ENCODE measurements around the gene GNGT1.

The GNGT1 gene

GRCh38 chr7:93938293-93938692 is 31.9 kb downstream of the GNGT1 start:
- no peak for DNase-seq (ENCODE audit: low read depth in 3 of 3)

DNA sequence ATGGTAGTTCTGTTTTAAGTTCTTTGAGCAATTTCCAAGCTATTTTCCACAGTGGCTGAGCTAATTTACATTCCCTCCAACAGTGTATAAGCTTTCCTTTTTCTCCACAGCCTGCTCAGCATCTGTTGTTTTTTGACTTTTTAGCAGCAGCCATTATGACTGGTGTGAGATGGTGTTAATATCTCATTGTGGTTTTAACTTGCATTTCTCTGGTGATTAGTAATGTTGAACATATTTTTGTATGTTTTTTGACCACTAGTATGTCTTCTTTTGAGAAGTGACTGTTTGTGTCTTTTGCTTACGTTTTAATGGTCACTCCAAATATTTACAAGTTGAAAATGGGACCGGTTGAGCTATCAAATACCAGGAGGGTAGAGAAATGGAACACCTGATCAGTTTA is 35.6 kb downstream of the GNGT1 start:
- DNase-seq (ENCODE audit: low read depth in 3 of 3) = no peak

DNA sequence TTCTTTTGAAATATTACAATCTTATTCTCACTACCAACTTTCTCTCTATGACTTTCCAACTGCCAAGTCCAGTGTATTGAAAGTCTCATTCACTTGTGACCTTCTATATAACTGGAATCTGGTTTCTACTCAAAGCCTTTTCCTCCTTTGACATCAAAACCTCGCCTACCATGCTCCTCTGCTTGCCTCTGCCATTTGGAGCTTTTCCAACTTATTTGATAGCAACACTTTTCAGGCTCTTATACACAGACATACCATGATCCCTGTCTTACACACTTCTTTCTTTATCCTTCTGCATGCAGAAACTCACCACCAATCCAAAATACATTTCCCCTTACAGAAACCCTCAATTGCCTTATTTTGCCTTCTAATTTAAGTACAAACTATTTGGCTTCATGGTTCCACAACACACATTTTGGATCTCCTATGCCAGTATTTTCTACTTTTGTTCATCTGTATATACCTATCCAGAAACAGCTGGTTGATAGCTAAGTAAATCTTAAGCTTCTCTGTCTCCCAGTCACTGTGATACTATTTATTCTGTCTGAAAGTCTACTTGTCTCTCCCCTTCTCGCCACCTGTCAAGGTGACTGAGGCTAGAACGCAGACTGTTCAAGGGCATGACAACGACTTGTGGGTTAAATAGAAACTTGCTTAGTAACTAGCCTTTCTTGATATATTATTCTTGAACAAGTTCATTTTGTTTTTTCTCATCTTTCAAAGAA is 37.6 kb downstream of the GNGT1 start:
- no peak for DNase-seq (ENCODE audit: low read depth in 3 of 3)

- no peak for DNase-seq (ENCODE audit: low read depth in 3 of 3)
These were observed 38.3 kb downstream of the GNGT1 start for GRCh38 chr7:93944673-93945072.

GRCh38 chr7:93945083-93945482 is 38.7 kb downstream of the GNGT1 start:
- DNase-seq (ENCODE audit: low read depth in 3 of 3) = no peak

DNA sequence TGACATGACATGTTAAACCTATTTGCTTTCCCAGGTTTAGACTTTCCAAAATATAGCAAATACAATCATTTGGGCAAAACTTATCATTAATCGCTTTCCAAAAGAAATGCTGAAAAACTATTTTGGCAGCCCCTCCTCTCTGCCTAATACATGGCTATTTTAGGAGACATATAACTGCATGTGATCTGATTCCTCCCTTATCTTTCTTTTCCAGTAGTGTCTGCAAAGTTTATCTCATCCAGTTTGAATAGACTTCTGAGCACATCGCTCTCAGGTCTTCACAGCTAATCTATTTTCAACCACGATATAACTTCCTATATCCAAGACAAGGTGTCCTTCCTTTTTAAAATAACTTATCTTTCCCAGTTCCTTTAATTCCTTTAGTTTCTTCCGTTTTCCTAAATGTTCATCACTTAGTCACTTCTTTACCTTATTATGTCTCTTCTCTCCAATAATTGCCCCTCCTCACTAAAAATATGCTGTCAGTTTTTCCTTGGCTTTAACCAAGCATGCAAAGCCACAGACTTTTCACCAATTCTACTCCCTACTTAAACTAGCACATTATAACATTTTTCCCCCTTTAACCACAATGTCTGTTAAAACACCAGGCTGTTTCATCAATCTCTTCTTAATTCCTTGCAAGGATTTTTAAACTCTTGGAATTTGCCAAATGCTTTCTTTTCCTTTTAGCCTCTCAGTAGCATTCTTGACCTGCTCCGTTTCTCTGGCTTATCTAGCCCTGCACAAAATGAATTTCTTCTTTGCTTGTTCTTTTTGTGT is 39.6 kb downstream of the GNGT1 start:
- no peak for DNase-seq (ENCODE audit: low read depth in 3 of 3)

DNA sequence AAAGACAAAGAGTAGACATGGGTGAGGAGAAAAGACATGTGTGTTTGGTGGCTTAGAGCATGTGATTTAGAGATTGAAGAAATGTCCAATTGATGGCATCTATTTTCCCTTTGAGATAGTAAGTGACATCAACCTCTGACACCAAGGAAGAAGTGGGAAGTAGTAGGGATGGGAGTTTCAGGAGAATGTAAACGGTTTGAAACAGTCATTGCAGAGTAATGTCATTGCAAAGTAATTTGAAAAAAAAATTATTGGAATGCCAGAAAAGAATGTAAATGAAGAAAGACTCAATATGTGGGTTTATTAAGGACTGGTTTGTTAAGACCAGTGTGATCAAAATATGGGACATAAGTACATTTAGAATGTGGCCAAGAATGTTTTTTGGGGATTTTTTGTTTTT is 41.7 kb downstream of the GNGT1 start:
- DNase-seq (ENCODE audit: low read depth in 3 of 3) = no peak

DNA sequence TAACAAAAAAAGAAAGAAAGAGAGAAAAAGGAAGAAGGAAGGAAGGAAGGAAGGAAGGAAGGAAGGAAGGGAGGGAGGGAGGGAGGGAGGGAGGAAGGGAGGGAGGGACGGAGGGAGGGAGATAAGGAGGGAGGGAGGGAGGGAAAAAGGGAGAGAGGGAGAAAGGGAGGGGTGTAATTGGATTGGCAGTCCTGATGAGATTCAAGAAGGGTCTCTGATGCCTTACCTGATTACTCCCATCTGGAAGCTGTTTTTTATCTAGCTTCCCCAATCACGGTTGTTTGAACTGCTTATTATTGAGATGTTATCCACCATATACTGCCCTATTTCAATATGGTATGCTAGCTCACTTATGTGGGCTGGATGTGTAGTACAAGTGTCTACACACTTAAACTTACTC is 42.5 kb downstream of the GNGT1 start:
- no peak for DNase-seq (ENCODE audit: low read depth in 3 of 3)

DNA sequence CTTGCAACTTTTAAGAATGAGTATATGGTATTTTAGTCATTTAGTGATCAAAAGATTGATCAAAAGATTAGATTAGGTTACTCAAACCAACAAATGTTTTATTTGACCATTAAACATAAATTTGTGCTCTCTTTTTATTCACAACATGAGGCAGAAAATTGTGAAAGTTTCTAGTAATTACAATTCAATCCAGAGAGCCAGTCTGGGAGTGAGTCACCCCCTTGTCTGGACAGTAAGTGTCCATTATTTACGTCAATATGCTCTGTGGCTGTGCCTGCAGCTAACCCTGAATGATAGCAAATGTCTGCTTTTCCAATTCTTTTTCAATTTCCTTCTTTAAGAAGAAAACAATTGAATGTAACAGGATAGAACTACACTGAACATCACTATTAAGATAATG is 43.1 kb downstream of the GNGT1 start:
- no peak for DNase-seq (ENCODE audit: low read depth in 3 of 3)

GRCh38 chr7:93955304-93955703 is 48.9 kb downstream of the GNGT1 start:
- DNase-seq (ENCODE audit: low read depth in 3 of 3) = no peak

DNA sequence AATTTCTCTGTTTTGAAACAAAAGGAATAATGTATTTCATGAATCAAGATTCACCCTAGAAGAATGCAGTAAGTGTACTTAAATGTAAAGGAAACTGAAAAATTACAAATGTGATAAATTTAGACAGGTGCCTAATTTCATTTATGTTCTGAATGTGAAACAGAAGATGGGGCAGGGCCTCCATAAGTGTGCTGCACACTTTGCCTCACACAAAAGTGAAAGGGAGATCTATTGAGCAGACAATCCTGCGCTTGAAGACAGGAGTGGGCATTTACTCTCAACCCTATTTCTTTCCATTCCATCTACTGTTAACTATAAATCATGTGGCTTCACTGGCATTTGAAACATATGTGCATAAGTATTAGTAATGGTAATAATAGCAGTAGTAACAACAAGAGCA is 51.4 kb downstream of the GNGT1 start:
- no peak for DNase-seq (ENCODE audit: low read depth in 3 of 3)

DNA sequence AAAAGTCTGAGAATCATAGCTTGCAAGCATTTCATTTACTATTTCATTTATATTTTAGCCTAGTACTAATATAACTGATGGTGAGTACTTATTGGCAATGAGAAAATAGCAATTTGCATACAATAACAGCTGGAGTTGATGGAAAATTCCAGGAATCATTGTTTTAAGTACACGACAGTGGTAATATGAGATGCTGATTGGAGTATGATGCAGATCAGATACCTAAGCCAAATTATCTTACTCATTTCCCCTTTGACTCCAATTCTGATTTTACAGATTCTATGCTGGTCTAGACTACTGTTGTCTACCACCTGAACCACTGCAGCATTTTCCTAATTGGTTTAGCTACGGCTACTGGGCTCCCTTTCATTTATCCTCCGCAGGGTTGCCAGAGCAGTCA is 51.8 kb downstream of the GNGT1 start:
- DNase-seq (ENCODE audit: low read depth in 3 of 3) = no peak

DNA sequence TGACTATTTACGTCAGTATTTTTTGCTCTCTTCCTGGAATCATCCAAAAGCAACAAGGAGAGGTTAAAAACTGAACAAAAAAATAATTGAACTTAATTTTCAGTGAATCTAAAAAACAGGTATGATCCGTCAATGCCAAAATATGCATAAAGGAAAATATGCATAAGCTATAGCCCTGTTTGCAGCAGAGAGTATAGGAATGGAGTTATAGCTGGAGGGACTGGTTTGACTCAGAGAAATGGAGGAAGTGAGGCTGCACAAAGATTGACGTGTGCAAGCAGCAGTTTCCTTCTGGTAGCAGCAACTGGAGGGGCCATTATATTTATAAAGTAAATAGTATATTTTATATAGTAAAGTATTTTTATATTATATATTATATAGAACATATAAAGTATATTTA is 52.3 kb downstream of the GNGT1 start:
- no peak for DNase-seq (ENCODE audit: low read depth in 3 of 3)

All from stimulated activated CD4-positive, alpha-beta T cell treated with anti-CD3 and anti-CD28 coated beads, TNF-alpha, amount 100 ng/mL, for 24 hours (primary cell).